GM12872 (cell line): ENCODE results near the gene DTX4.

Experiments used
- TF ChIP-seq, protein P1 (sequence below): IDR thresholded peaks from 3 replicates; pipeline ENCODE4 v1.5.1; 2011; ENCODE audit warnings: low read depth, mild to moderate bottlenecking, low read length, moderate library complexity; ENCODE audit not compliant: insufficient read depth

Gene DTX4

GRCh38 chr11:59197991-59198390 lies 26.1 kb downstream of the DTX4 start:
- TF ChIP-seq, protein P1, sequence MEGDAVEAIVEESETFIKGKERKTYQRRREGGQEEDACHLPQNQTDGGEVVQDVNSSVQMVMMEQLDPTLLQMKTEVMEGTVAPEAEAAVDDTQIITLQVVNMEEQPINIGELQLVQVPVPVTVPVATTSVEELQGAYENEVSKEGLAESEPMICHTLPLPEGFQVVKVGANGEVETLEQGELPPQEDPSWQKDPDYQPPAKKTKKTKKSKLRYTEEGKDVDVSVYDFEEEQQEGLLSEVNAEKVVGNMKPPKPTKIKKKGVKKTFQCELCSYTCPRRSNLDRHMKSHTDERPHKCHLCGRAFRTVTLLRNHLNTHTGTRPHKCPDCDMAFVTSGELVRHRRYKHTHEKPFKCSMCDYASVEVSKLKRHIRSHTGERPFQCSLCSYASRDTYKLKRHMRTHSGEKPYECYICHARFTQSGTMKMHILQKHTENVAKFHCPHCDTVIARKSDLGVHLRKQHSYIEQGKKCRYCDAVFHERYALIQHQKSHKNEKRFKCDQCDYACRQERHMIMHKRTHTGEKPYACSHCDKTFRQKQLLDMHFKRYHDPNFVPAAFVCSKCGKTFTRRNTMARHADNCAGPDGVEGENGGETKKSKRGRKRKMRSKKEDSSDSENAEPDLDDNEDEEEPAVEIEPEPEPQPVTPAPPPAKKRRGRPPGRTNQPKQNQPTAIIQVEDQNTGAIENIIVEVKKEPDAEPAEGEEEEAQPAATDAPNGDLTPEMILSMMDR = no peak

- TF ChIP-seq, protein P1 = no peak
These were observed 26.8 kb downstream of the DTX4 start for GRCh38 chr11:59198726-59199125.

GRCh38 chr11:59199546-59200422 lies 27.9 kb downstream of the DTX4 start:
- TF ChIP-seq, protein P1 = no peak

DNA sequence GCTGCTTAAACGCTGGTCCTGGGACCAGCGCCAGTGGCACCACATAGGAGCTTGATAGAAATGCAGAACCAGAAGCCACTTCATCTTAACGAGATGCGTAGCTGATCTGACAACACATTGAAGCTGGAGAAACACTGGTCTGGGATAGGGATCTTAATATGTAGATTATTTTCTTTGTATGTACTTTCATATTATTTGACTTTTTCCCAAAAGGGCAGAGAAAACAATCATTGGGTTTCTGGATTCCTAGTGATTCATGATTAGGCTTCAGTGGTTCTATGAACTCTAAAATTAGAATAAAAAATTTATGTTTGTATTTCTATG lies 28.5 kb downstream of the DTX4 start:
- TF ChIP-seq, protein P1 = no peak

DNA sequence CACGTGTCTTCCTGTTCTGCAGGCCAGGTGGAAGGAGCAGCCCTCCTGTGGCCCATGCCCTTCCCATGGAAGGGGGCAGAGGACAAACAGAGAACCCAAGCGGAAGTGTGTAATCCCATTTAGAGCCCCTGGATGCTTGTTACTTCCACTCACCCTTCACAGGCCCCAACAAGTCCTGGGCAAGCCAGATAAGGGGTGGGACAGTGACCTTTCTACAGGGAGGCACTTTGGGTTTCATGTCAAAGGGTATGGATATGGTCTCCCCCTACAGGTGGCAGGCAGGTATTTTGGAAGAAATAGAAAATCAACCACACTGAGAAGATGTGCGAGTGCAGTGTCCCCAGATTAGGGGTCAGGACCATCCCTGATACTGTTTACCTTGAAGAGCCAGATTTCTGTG lies 29.4 kb downstream of the DTX4 start:
- TF ChIP-seq, protein P1 = peak; percentile 44; the same call in 2 of the 3 replicates

GRCh38 chr11:59204746-59205145 lies 32.8 kb downstream of the DTX4 start:
- TF ChIP-seq, protein P1 = no peak

DNA sequence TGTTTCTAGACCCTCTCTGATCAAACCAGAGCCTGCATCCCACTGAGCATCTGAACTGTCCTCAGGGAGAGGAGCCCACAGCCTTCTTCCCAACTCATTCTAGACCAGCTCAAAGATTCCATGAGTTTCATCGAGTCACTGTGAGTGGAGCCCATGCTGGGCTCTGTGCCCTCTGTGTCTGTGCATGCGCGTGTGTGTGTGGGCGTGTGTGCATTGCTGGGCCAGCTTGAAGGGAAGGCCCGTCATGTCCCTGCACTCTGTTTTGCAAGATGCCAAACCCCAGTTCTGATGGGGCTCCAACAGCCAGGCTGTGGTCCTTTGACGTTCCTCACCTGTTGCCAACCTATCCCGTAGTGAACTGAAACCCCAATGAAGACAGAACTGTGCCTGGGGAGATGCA lies 33.7 kb downstream of the DTX4 start:
- TF ChIP-seq, protein P1 = no peak
